ENCODE data around the gene CTDSPL. TPM values are rescaled to one million over a fixed set of nuclear protein-coding genes. Genes with fewer than 3 reads are reported as not detected.
A peak's percentile ranks its signal among the peaks of the same experiment; 100 is the strongest.
"Not testable (repeated sequence)": the region's sequence is repeated elsewhere in the genome, so short reads cannot be mapped to it uniquely, and the experiment has no call there.

CTDSPL gene
- total RNA-seq, 1 experiment from 2014 or later: 16.1 TPM

GRCh38 chr3:37967260-37967881 is 105.7 kb downstream of the CTDSPL start:
- in situ Hi-C loops (cut with HindIII; ENCODE audit: low pct_unique_long_range_greater_than_20kb, low sequenced_read_pairs): no loop called here
- peak; percentile 81 for DNase-seq (ENCODE audit: low read depth, low spot score)

- in situ Hi-C loops (cut with HindIII; ENCODE audit: low pct_unique_long_range_greater_than_20kb, low sequenced_read_pairs): no loop called here
- no peak for DNase-seq (ENCODE audit: low read depth, low spot score)
Measured at GRCh38 chr3:37968199-37968598, 106.5 kb downstream of the CTDSPL start.

DNA sequence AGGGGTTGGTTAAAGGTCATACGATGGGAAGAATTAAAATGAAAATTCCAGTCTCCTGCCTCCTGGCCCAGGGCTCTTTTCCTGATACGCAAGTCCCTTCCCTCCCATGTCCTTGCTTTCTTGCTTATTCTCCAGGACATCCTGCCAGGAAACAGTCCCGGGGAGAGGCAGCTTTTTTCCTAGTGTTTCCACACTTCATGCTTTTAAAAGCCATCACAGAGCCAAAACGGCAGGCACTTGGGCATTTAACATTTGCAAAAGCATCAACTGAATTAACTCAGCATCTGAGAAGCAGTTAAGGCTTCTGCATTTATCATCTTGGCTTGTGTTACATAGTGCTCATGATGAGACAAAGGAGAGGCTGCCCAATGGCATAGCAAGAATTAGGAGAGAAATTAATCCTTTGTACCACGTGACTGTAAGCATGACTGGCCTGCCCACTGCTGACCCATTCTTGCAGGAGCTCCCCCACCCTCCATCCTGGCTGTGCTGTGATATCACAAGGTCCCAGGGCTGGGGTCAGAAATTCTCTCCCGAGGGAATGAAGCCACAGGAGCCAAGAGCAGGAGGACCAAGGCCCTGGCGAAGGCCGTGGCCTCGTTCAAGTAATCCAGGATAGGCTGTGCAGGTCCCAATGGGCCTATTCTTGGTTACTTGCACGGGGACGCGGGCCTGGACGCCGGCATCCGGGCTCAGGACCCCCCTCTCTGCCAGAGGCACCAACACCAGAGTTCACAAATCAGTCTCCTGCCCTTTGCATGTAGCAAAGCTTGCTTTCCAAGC is 107.3 kb downstream of the CTDSPL start:
- in situ Hi-C loops (cut with HindIII; ENCODE audit: low pct_unique_long_range_greater_than_20kb, low sequenced_read_pairs): no loop called here
- DNase-seq (ENCODE audit: low read depth, low spot score): no peak

GRCh38 chr3:37969596-37970100 is 108.0 kb downstream of the CTDSPL start:
- DNase-seq (ENCODE audit: low read depth, low spot score): no peak
- in situ Hi-C loops (cut with HindIII; ENCODE audit: low pct_unique_long_range_greater_than_20kb, low sequenced_read_pairs): no loop called here

- in situ Hi-C loops (cut with HindIII; ENCODE audit: low pct_unique_long_range_greater_than_20kb, low sequenced_read_pairs): no loop called here
- DNase-seq (ENCODE audit: low read depth, low spot score): no peak
Measured at GRCh38 chr3:37970802-37971201, 109.1 kb downstream of the CTDSPL start.

DNA sequence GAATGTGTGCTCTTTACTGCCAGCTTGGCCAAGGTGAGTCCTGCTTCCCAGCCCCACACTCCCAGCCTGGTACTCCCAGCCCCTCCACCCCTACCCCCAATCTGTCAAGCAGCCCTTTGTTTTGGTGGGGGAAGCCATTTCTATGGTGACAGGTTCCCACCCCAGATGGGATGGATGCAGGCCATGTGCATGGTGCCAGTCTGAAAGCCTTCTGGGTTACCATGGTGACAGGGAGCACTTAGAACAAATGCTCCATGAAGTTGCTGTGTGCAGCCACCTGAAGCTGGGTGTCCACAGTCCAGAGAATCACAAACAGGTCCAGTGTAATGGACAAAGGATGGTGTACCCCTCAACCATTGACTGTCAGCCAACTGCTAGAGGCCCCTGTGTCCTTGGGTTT is 109.8 kb downstream of the CTDSPL start:
- in situ Hi-C loops (cut with HindIII; ENCODE audit: low pct_unique_long_range_greater_than_20kb, low sequenced_read_pairs): no loop called here
- DNase-seq (ENCODE audit: low read depth, low spot score): no peak

DNA sequence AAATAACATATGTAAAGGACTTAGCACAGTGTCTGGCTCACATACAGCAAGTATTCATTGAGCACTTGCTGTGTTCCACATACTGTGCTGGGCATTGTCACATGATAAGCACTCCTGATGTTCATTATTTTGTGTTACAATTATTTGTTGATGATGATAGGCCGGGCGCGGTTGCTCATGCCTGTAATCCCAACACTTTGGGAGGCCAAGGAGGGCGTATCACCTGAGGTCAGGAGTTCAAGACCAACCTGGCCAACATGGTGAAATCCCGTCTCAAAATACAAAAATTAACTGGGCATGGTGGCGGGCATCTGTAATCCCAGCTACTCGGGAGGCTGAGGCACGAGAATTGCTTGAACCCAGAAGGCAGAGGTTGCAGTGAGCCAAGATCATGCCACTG is 110.4 kb downstream of the CTDSPL start:
- not testable (repeated sequence) for DNase-seq (ENCODE audit: low read depth, low spot score)

GRCh38 chr3:37973246-37974054 is 111.8 kb downstream of the CTDSPL start:
- DNase-seq (ENCODE audit: low read depth, low spot score): no peak
- in situ Hi-C loops (cut with HindIII; ENCODE audit: low pct_unique_long_range_greater_than_20kb, low sequenced_read_pairs): no loop called here

More for the DNA sequence above, 110.4 kb downstream of the CTDSPL start:
- in situ Hi-C loops (cut with HindIII; ENCODE audit: low pct_unique_long_range_greater_than_20kb, low sequenced_read_pairs): not testable (repeated sequence)

DNA sequence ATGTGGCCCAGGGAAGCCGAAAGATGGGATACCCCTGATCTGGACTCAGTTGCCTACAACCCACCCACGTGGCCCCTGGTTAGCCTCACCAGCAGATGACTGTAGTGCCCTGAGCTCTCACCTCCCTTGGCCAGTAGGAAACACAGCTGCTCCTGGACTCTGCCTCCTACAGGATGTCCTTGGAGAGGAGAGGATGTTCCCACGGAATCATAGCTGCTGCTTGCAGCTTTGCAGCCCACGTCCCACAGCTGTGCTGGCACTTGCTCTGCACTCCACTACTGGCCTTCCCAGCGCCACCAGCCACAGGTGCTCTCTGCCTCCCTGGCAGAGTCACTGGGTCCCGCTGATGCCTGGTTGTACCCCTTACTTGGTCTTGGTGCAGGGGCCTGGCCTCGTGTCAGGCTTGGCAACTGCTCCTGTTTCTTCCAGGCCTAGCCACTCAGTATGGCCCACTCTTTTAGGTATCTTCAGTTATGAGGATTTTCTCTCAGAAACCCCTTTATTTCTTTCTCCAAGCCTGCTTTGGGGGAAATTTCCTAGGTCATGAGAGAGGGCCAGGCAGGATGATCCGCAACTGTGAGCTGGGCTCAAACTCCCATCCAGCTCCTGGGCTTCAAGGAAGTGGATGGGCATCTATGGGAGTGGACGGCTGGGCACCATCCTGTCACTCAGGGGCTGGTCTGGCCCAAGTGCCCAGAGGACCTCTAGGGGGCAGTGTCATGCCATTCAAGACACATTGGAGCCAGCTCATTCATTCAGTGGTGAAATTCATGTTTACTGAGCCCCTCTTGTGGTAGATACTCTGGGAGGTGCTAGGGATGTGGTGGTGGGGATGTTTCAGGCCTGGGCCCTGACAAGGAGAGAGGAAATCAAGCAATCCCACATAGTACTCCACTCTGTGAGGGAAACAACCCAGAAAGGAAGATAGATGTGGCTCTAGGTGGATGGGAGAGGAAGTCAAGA is 112.7 kb downstream of the CTDSPL start:
- in situ Hi-C loops (cut with HindIII; ENCODE audit: low pct_unique_long_range_greater_than_20kb, low sequenced_read_pairs): no loop called here
- DNase-seq (ENCODE audit: low read depth, low spot score): peak; percentile 87

DNA sequence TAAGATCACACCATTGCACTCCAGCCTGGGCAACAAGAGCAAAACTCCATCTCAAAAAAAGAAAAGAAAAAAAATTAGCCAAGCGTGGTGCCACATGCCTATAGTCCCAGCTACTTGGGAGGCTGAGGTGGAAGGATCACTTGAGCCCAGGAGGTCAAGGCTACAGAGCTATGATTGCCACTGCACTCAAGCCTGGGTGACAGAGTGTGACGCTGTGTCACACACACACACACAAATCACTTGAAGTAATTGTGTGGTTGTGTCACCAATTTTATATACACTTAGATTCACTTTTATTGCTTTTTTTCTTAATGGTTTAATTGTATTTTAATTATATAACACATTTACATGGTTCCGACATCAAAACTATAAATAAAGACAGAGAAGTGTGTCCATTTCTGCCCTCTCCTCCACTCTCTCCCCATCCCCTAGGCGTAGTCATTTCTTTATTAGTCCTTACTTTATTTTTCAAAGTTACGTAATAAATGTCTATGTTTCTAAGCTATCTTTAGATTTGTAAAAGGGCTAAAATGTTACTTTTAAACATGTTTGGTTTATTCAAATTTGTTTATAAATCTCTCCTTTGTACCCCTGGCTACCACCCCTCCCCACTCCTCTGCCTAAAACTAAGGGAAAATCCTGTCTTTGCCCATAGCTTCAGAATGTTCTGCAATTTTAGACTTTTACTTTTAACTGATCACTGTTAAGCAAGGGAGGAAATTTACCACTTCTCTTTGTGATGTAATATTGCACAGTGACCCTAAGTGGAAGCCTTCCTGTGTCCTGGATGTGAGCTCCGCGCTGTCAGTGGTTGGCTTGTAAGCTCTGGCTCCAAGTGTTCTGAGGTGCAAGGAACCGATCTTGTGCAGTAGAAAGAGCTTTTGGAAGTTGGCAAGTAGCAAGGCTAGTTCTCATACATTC is 118.1 kb downstream of the CTDSPL start:
- DNase-seq (ENCODE audit: low read depth, low spot score): no peak
- in situ Hi-C loops (cut with HindIII; ENCODE audit: low pct_unique_long_range_greater_than_20kb, low sequenced_read_pairs): no loop called here

DNA sequence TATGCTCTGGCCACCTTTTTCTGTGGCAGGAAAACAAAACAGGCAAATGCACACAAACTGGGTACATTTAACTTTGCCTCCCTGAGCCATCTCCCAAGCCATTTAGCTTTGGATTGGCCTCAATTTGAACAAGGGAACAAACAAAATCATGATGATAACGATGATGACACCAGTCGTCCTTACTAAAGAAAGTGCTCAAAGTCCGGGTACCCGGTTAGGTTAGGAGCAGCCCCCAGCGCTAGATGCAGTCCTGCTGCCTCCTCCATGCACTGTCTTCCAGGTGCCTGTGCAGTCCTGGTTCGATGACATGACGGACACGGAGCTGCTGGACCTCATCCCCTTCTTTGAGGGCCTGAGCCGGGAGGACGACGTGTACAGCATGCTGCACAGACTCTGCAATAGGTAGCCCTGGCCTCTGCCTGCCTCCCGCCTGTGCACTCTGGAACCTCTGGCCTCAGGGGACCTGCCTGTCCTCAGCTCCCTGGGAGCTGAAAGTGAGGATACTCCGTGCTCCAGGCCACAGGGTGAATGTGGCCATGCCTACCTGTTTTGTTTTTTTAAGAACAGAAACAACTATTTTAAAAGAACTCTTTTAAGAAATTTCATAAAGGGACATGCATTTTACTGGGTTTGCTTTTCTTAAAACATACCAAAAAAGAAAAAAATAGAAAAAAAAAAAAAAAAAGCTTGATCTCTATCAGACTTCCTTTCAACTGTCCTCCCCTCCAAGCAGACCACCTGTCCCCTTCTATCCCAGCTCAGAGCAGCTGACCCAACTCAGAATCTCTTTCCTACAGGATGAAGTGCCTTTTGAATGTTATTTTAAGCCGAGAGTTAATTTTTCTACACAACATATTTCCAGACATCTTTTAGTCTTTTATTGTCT is 119.0 kb downstream of the CTDSPL start:
- in situ Hi-C loops (cut with HindIII; ENCODE audit: low pct_unique_long_range_greater_than_20kb, low sequenced_read_pairs): no loop called here
- DNase-seq (ENCODE audit: low read depth, low spot score): no peak

- no peak for DNase-seq (ENCODE audit: low read depth, low spot score)
- in situ Hi-C loops (cut with HindIII; ENCODE audit: low pct_unique_long_range_greater_than_20kb, low sequenced_read_pairs): no loop called here
Measured at GRCh38 chr3:37981348-37981664, 119.6 kb downstream of the CTDSPL start.

- DNase-seq (ENCODE audit: low read depth, low spot score): no peak
- in situ Hi-C loops (cut with HindIII; ENCODE audit: low pct_unique_long_range_greater_than_20kb, low sequenced_read_pairs): no loop called here
Measured at GRCh38 chr3:37982331-37982730, 120.7 kb downstream of the CTDSPL start.

DNA sequence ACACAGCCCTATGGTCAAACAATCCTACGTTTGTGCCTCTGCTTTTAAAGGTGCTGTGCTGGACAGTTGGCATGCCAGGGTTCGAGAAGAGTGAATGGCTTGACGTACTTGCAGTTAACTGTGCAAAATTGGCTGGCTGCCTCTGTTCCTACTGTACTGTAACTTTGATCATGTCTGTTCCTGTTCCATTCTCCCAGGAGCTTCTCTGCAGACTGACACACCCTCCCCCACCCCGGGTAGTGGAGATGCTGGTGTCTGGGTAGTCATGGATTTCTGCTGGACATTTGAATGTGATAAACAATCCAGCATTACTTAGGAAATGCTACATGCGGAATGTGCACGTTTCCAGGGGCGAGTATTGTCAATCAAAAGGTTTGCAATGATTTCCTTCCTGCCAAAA is 122.4 kb downstream of the CTDSPL start:
- no peak for DNase-seq (ENCODE audit: low read depth, low spot score)
- in situ Hi-C loops (cut with HindIII; ENCODE audit: low pct_unique_long_range_greater_than_20kb, low sequenced_read_pairs): no loop called here

GRCh38 chr3:37984596-37984995 is 122.9 kb downstream of the CTDSPL start:
- in situ Hi-C loops (cut with HindIII; ENCODE audit: low pct_unique_long_range_greater_than_20kb, low sequenced_read_pairs): no loop called here
- no peak for DNase-seq (ENCODE audit: low read depth, low spot score)

Measured in SK-MEL-5 (cell line).